HG03469 (cell line): ENCODE data around the gene PRM2.

Experiments used
- ATAC-seq: cut with Tn5 transposase; IDR thresholded peaks from one replicate; pipeline ENCODE4 v1.9.1; 2021; ENCODE audit warnings: mild to moderate bottlenecking, moderate library complexity, moderate number of reproducible peaks; ENCODE audit not compliant: unreplicated experiment

Gene PRM2

DNA sequence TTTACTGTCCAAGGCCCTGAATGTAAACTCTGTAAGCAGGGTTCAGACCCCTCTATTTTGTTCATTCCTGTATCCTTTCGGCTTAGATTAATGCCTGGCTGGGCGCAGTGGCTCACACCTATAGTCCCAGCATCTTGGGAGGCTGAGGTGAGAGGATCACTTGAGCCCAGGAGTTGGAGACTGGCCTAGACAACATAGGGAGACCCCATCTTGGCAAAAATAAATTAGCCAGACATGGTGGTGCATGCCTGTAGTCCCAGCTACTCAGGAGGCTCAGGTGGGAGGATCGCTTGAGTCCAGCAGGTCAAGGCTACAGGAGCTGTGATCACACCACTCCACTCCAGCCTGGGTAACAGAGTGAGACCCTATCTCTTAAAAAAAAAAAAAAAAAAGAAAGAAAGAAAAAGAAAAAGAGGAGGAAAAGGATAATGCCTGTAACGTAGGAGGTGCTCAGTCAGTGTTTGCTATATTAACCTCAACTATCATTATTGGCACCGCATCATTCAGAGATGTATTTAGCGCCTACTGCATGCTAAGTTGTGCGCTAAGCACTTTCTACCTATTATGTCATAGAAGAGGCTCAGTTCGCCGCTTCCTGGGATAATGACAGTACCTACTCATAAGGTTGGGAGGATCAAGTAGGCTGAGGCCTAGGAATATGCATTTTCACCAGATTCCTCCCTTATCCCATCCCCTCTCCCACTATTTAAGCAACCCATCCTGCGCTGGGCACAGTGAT lies 25.3 kb downstream of the PRM2 start:
- ATAC-seq = no peak

GRCh38 chr16:11250091-11250785 lies 26.0 kb downstream of the PRM2 start:
- no peak for ATAC-seq

GRCh38 chr16:11249233-11250061 lies 26.8 kb downstream of the PRM2 start:
- no peak for ATAC-seq

- no peak for ATAC-seq
Observed at GRCh38 chr16:11248133-11248532, 28.1 kb downstream of the PRM2 start.

DNA sequence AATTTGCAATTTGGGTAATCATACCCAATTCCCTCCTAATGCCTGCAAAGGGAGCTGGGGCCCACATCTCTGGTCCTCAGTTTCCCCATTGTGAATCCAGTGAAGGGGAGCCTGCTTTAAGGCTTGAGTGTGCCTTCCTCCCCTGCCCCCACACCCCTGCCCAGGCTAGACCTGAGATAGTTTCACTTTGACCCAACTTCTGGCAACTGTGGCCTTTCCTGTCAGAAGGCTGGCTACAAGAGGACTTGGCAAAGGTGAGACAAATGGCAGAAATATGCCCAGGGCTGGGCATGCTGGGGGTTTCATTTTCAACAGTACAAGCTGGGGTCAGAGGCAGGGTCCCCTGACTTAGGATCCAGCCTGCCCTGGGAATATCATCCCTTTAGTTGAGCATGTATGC lies 30.3 kb downstream of the PRM2 start:
- ATAC-seq = no peak

DNA sequence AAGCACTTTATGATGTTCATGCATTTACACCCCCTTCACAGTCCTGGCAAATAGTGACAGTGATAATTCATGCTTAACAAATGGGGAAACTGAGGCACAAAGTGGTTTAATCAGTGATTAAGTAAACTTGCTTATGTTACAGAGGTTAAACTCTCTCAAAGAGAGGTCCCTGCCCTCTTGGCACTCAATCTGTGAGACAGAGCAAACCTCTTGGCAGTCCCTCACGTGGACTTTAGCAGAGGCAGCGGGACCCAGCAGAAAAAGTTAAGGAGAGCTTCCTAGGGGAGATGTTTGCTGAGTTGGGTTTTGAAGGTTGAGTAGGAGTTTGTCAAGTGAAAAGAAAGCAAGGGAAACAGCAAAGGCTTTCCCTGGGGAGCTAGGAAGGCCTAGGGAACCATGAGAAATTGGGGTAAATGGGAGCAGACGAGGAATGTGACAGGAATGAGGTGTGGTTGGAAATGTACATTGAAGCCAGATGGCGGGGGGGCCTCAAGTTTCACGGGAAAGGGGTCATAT lies 31.0 kb downstream of the PRM2 start:
- no peak for ATAC-seq

DNA sequence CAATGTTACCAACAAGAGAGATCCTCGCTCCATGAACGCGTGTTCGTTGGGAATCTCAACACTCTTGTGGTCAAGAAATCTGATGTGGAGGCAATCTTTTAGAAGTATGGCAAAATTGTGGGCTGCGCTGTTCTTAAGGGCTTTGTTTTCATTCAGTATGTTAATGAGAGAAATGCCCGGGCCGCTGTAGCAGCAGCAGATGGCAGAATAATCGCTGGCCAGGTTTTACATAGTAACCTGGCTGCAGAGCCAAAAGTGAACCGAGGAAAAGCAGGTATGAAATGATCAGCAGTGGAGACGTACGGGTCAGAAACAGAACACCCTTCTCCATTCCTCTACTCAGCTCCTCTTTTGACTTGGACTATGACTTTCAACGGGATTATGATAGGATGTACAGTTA lies 33.6 kb downstream of the PRM2 start:
- no peak for ATAC-seq

DNA sequence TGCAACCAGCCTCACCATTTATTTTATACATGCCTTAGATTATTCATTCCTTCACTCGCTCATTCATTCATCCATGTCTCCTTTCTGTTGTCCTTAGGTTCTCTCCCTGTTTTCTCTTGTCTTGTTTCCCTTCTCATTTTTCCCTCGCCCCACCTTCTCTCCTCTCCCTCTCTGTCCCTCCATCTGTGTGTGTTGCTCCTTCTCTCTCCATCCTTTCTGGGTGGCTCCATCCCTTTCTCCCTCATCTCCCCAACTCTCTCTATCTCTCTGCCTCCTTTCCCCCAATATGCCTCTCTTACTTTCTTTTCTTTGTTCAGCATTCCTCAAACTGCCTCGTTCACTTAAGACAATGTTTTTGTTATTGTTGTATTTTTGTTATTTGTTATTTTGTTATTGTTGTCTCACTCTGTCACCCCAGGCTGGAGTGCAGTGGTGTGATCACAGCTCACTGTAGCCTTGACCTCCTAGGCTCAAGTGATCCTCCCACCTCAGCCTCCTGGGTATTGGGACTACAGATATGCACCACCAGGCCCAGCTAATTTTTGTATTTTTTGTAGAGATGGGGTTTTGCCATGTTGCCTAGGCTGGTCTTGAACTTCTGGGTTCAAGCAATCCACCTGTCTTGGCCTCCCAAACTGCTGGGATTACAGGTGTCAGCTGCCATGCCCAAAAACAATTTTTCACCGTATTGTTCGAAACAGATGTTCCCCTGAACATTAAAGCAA lies 34.6 kb downstream of the PRM2 start:
- ATAC-seq = no peak

GRCh38 chr16:11240636-11241473 lies 35.4 kb downstream of the PRM2 start:
- ATAC-seq = no peak

DNA sequence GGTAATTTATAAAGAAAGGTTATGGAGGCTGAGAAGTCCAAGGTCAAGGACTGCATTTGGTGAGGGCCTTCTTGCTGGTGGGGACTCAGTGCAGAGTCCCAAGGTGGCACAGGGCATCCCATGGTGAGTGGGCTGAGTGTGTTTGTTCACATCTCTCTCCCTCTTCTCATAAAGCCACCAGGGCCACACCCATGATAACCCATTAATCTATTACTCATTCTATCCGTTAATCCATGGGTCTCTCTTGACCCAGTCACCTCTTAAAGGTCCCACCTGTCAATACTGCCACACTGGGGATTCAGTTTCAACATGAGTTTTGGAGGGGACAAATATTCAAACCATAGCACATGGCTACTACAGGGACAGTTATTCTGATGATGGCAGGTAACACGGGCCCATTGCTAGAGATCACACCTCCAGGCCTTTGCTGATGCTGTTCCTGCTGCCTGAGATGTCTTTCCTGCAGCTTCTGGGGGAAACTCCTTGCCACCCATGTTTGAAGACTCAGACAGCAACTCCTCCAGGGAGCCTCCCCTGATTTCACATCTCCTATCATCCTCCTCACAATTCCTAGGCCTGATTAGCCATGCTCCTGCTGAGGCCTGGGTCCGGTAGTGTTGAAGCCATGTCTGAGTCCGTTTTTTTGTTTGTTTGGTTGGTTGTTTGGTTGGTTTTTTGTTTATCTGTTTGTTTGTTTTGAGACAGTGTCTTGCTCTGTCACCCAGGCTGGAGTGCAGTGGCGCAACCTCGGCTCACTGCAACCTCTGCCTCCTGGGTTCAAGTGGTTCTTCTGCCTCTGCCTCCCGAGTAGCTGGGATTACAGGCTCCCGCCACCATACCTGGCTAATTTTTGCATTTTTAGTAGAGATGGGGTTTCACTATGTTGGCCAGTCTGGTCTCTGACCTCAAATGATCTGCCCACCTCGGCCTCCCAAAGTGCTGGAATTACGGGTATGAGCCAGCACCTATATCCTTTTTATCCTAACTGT lies 36.3 kb downstream of the PRM2 start:
- ATAC-seq = no peak

GRCh38 chr16:11238272-11239202 lies 37.7 kb downstream of the PRM2 start:
- ATAC-seq = no peak

DNA sequence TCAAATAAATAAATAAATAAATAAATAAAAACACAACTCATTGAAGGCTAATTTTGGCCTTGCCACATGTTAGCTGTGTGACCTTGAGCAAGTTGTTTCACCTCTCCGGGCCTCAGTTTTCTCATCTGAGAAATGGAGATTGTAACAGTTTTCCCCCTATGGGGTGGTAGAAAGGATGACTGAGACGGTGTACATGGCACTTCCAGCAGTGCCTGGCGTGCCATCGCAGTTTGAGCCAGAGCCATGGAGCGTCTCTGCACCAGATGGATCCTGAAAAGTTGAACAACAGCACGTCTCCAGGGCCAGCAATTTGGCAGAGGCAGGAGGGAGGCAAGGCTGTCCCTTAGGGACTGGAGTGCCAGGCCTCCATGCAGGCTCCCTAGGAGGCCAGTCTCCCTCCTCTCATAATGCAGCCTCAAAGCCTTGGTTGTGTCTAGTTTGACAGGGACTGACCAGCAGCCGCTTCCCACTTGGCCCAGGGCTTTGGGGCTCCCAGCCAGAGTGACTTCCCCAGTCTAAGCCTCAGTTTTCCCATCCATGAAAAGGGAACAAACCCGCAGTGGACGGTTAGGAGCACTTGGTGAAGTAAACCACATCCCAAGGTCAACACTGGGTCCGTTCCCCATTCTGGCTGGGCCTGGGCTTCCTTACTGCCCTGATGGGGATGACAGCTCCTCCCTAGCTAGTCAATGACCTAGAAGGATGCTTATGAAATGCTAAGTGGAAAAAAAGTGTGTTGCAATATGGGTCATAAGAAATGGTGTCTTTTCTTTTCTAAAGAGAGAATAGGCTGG lies 39.6 kb downstream of the PRM2 start:
- ATAC-seq = no peak

GRCh38 chr16:11235703-11235991 lies 40.6 kb downstream of the PRM2 start:
- ATAC-seq = no peak

DNA sequence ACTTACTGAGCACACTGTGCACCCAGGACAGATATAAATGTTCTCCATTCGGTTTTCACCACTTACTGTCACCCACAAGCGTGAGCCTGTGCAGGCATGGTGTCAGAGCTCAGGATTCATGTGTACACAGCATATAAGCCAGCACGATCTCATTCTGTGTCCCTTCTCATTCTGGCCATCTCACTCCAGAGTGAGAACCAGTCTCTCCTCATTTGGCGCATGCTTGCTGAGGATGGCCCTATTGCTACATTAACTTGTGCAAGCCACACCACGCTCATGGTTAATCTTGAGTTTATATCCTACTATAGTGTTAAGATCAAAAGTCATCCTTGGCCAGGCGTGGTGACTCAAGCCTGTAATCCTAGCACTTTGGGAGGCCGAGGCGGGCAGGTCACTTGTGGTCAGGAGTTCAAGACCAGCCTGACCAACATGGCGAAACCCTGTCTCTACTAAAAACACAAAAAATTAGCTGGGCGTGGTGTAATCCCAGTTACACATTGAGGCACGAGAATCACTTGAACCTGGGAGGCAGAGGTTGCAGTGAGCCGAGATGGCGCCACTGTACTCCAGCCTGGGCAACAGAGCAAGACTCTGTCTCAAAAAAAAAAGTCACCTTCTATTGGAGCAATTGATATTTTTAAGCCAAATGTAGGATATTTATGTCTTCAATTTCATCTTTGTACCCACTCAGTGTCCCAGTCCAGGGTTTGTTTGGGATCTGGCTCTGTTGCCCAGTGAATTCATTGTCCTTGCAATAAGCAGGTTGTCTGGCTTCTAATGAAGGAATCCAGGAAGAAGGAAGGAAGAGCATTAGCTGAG lies 41.2 kb downstream of the PRM2 start:
- no peak for ATAC-seq

GRCh38 chr16:11233727-11234376 lies 42.4 kb downstream of the PRM2 start:
- ATAC-seq = no peak
